GM18520 (cell line): Measurements from ENCODE around the gene MMP28.

Experiments
- ATAC-seq: cut with Tn5 transposase; IDR thresholded peaks from one replicate; pipeline ENCODE4 v1.9.1; 2021; ENCODE audit not compliant: unreplicated experiment

Gene MMP28

GRCh38 chr17:35726953-35727460 lies 68.4 kb downstream of the MMP28 start:
- no peak for ATAC-seq

- no peak for ATAC-seq
Observed at GRCh38 chr17:35726127-35726952, 69.1 kb downstream of the MMP28 start.

GRCh38 chr17:35725802-35726126 lies 69.7 kb downstream of the MMP28 start:
- ATAC-seq, result no peak

- ATAC-seq, result no peak
Observed at GRCh38 chr17:35725058-35725457, 70.4 kb downstream of the MMP28 start.

GRCh38 chr17:35723735-35724134 lies 71.7 kb downstream of the MMP28 start:
- ATAC-seq, result no peak

- ATAC-seq, result no peak
Observed at GRCh38 chr17:35717475-35717874, 78.0 kb downstream of the MMP28 start.

- ATAC-seq, result no peak
Observed at GRCh38 chr17:35716897-35717465, 78.5 kb downstream of the MMP28 start.

- no peak for ATAC-seq
Observed at GRCh38 chr17:35716173-35716572, 79.3 kb downstream of the MMP28 start.
